Nephron (organoid): ENCODE data around the gene TOM1L2.

ENCODE experiments used
- H3K27ac Mint-ChIP-seq, 3 experiments: 2 replicates each; pipeline ENCODE4 v1.8.0; 2020; ENCODE audit warnings: mixed read lengths in 3 of 3, mild to moderate bottlenecking in 2 of 3, moderate library complexity in 1 of 3
- H3K27me3 Mint-ChIP-seq: 2 replicates; pipeline ENCODE4 v1.8.0; 2021; ENCODE audit warnings: low read depth, mild to moderate bottlenecking, moderate library complexity, mixed read lengths
- H3K36me3 Mint-ChIP-seq: 2 replicates; pipeline ENCODE4 v1.8.0; 2020; ENCODE audit warnings: low read depth, mixed read lengths
- H3K4me1 Mint-ChIP-seq: 2 replicates; pipeline ENCODE4 v1.8.0; 2020; ENCODE audit warnings: mixed read lengths
- H3K4me3 Mint-ChIP-seq, 3 experiments: 2 replicates each; pipeline ENCODE4 v1.8.0; 2020; ENCODE audit warnings: mild to moderate bottlenecking in 3 of 3, mixed read lengths in 3 of 3, moderate library complexity in 2 of 3
- H3K9me3 Mint-ChIP-seq: 2 replicates; pipeline ENCODE4 v1.8.0; 2020; ENCODE audit warnings: mixed read lengths
- CTCF ChIP-seq, 3 experiments: fragments of 200-600 bp; sonication (generic); IDR thresholded peaks; one replicate each; pipeline ENCODE4 v1.5.0; 2021; ENCODE audit warnings: antibody characterized with exemption in 3 of 3; ENCODE audit not compliant: unreplicated experiment in 3 of 3

TOM1L2 gene

GRCh38 chr17:17818088-17818526, 154.1 kb downstream of the TOM1L2 start:
- no peak overlapping the region for H3K27ac Mint-ChIP-seq
- no peak overlapping the region for H3K4me3 Mint-ChIP-seq
- H3K27me3 Mint-ChIP-seq: no peaks in the 10 kb centered on the region
- TF ChIP-seq CTCF (IDR thresholded peaks at IDR 0.05; ENCODE audit: unreplicated experiment in 3 of 3): no peak
- peaks cover 7% of the 10 kb centered on the region for H3K36me3 Mint-ChIP-seq
- H3K9me3 Mint-ChIP-seq: no peaks in the 10 kb centered on the region
- H3K4me1 Mint-ChIP-seq: peaks cover 4% of the 10 kb centered on the region

GRCh38 chr17:17817552-17817947, 154.7 kb downstream of the TOM1L2 start:
- Mint-ChIP-seq H3K4me1 (no peaks in the 10 kb centered on the region), H3K27me3 (no peaks in the 10 kb centered on the region)

GRCh38 chr17:17816831-17817551, 155.2 kb downstream of the TOM1L2 start:
- no peak overlapping the region for H3K4me3 Mint-ChIP-seq
- peaks cover 7% of the 10 kb centered on the region for H3K36me3 Mint-ChIP-seq
- no peaks in the 10 kb centered on the region for H3K27me3 Mint-ChIP-seq
- H3K4me1 Mint-ChIP-seq: peaks cover 3% of the 10 kb centered on the region
- H3K27ac Mint-ChIP-seq: no peak overlapping the region
- no peak for TF ChIP-seq CTCF (IDR thresholded peaks at IDR 0.05; ENCODE audit: unreplicated experiment in 3 of 3)
- H3K9me3 Mint-ChIP-seq: no peaks in the 10 kb centered on the region

More at GRCh38 chr17:17817552-17817947, 154.7 kb downstream of the TOM1L2 start:
- peaks cover 7% of the 10 kb centered on the region for H3K36me3 Mint-ChIP-seq
- no peak overlapping the region for H3K27ac Mint-ChIP-seq
- TF ChIP-seq CTCF (IDR thresholded peaks at IDR 0.05; ENCODE audit: unreplicated experiment in 3 of 3): no peak
- no peak overlapping the region for H3K4me3 Mint-ChIP-seq
- H3K9me3 Mint-ChIP-seq: no peaks in the 10 kb centered on the region

- Mint-ChIP-seq H3K36me3 (peaks cover 7% of the 10 kb centered on the region), H3K4me3 (no peak overlapping the region), H3K9me3 (no peaks in the 10 kb centered on the region), H3K27me3 (no peaks in the 10 kb centered on the region), H3K27ac (no peak overlapping the region), H3K4me1 (peaks cover 10% of the 10 kb centered on the region)
- TF ChIP-seq CTCF (IDR thresholded peaks at IDR 0.05; ENCODE audit: unreplicated experiment in 3 of 3): no peak
Observed at GRCh38 chr17:17816240-17816814, 155.9 kb downstream of the TOM1L2 start.

- Mint-ChIP-seq H3K27ac (no peak overlapping the region), H3K36me3 (peaks cover 7% of the 10 kb centered on the region), H3K4me1 (peaks cover 17% of the 10 kb centered on the region), H3K4me3 (no peak overlapping the region), H3K27me3 (peaks cover 2% of the 10 kb centered on the region), H3K9me3 (no peaks in the 10 kb centered on the region)
- no peak for TF ChIP-seq CTCF (IDR thresholded peaks at IDR 0.05; ENCODE audit: unreplicated experiment in 3 of 3)
Observed at GRCh38 chr17:17815436-17816200, 156.6 kb downstream of the TOM1L2 start.
